D721Med (cell line): ENCODE results near the gene GPC2.

Source experiments
- DNase-seq: peaks from one replicate; pipeline ENCODE4 v3.0.0; 2011; ENCODE audit warnings: low spot score; ENCODE audit not compliant: insufficient read length
- FAIRE-seq: peaks from 2 replicates; lab custom pipeline; 2011; peaks lifted over from hg19 to GRCh38; lab: Jason Lieb, UNC
- TF ChIP-seq, protein P1 (sequence below): IDR thresholded peaks from 2 replicates; pipeline ENCODE4 v1.5.1; 2012; ENCODE audit warnings: mild to moderate bottlenecking, control low read depth; ENCODE audit not compliant: insufficient read depth; ENCODE audit errors: missing control alignments

The GPC2 gene

DNA sequence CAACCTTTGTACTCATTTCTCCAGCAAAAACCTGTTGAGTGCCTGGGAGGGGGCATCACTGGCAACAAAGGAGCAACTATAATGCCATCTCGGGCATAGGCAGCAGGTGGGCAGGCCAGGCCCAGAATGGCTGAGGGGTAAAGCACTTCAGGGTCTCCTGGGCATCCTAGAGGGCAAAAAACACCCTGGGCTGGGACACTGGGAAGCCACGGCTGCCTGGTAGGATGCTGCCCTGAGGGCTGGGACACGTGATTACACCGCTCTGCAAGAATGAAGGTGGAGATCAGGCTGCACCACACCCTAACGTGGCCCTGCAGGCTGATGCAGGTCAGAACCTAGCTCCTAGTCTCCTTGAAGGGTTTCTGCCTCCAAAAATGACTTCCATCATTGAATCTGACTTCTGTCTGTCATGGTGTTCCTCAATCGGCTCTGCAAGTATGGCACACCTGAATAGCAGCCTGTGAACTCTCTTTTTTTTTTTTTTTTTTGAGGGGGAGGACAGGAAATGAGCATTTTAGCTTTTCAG is 14.1 kb downstream of the GPC2 start:
- no peak for FAIRE-seq
- TF ChIP-seq, protein P1, sequence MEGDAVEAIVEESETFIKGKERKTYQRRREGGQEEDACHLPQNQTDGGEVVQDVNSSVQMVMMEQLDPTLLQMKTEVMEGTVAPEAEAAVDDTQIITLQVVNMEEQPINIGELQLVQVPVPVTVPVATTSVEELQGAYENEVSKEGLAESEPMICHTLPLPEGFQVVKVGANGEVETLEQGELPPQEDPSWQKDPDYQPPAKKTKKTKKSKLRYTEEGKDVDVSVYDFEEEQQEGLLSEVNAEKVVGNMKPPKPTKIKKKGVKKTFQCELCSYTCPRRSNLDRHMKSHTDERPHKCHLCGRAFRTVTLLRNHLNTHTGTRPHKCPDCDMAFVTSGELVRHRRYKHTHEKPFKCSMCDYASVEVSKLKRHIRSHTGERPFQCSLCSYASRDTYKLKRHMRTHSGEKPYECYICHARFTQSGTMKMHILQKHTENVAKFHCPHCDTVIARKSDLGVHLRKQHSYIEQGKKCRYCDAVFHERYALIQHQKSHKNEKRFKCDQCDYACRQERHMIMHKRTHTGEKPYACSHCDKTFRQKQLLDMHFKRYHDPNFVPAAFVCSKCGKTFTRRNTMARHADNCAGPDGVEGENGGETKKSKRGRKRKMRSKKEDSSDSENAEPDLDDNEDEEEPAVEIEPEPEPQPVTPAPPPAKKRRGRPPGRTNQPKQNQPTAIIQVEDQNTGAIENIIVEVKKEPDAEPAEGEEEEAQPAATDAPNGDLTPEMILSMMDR = no peak
- DNase-seq = no peak

DNA sequence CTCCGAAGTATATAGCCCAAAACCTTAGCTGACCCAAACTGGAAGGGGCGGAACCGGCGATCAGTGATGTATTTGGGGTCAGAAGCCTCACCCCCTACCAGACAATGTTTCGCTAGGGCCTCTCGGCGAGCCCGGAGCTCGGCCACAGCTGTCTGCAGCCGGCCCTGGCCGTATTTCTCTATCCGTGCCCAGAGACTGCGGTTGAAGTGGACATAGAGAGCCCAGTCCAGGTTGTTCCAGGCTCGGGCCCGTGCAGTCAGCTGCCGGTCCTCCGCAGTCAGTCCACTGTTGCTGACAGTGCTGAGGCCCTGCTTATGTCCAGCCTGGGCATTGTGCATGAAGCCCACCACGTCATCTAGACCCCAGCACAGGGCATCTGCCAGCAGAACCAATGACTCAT is 17.1 kb downstream of the GPC2 start:
- TF ChIP-seq, protein P1 = no peak
- no peak for DNase-seq
- no peak for FAIRE-seq

DNA sequence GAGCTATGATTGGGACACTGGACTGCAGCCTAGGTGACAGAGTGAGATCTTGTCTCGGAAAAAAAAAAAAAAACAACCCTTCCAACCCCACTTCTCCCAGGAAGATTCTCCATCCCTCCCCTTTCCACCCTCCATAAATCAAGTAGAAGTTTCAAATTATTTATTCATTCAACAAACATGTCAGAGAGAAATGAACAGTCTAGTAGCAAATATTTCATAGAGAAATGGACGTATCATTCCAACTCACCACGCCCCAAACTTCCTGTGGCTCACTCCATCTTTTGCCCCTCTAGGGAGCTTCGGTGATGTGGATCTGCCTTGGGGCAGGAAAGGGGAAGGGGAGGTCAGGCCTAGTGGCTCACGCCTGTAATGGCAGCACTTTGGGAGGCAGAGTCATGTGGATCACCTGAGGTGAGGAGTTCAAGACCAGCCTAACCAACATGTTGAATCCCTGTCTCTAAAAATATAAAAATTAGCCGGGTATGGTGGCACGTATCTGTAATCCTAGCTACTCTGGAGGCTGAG is 18.0 kb downstream of the GPC2 start:
- TF ChIP-seq, protein P1 = no peak
- FAIRE-seq (no peak), DNase-seq (no peak)

DNA sequence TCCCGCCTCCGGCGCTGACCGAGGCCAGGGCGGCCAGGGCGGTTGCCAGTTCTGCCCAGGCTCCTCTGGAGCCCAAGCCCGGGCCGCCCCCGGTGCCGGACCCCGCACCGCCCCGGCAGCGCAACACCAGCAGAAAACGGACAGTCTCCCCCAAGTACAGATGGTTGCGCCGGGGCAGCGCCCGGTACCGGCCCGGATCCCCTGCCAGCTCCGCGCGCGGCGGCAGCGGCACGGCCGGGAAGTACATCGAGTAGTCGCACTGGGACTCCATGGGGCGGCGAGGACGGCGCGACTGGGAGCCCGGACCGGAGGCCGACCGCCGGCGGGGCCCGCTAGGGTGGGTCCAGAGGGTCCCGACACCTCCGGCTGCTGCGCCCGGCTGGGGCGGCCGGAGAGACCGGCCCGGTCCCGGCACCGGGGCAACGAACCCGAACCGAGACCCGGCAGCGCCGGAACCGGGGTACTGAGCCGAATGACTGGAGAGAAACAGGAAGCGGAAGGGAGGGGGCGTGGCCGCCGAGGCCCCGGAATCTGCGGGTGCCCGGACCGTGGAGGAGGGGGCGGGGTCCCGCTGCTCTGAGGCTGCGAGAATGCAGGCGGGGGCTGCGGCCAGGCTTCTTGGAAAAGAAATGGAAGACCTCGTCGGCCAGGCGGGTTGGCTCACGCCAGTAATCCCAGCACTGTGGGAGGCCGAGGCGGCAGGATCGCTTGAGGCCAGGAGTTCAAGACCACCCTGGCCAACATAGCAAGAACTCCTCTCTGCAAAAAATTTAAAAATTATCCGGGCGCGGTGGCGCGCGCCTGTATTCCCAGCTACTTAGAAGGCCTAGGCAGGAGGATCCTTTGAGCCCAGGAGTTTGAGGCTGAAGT is 18.7 kb downstream of the GPC2 start, which contains the start of gene TRAPPC14:
TSS of gene TRAPPC14 (minus strand) at position 495 of the 870 bp plus-strand sequence. CDS start at position 271, 224 bp downstream.
- TF ChIP-seq, protein P1 = no peak
- FAIRE-seq = no peak
- peak; percentile 99 for DNase-seq

DNA sequence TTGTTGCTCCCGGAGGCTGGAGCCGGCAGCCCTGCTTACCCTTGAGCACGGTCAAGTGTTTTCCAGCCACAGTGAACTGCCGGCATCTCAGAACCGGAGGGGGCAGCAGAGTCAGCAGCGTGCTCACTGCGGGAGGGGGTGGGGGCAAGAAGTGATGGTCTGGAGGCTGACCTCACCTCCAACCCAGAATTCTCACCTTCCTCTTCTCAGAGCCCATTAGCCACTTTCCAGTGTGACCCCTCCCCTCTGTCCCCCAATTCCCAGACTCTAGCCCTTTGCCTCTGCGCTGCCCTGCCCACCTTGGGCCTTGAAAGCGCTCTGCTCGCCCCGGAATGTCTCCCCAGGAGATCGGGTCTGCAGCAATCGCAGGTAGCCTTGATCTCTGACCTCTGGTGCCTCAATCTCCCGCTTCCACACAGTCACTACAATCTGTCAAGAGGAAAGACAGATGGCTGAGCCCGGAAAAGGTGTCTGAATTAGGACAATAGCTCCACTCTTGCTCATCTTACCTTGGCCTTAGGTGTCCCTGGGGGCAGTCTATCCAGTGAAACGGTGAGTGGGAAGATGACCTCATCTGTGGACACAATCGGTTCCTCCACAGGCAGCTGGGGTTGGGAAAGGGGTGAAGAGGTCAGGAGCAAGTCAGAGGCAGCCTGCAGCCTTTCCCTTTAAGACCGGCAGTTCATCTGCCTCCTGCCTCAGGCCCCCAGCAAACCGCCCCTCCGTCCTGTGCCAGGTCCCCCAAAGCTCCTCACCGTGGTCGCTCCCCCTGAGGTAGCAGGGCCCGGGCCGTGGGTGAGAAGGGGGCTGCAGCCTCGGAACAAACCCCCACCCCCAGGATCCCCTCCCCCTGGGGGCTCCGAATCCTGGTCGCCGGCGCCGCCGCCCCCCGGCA is 19.6 kb downstream of the GPC2 start:
- DNase-seq (no peak), FAIRE-seq (no peak)

DNA sequence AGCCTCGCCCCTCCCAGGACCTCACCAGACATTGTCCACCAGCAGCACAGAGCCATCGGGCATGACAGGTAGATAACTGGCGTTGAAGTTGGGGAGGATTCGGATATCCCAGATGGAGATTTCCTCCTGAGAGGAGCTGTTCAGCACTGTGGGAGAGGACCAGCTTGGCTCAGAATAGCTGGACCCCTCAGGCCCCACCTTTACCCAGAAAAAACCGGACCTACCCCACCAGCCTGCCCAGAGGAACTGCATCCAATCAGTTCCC is 20.2 kb downstream of the GPC2 start:
- no peak for FAIRE-seq
- TF ChIP-seq, protein P1 = no peak

More for the DNA sequence above, 19.6 kb downstream of the GPC2 start:
- TF ChIP-seq, protein P1 = no peak

More for the DNA sequence above, 20.2 kb downstream of the GPC2 start:
- DNase-seq = no peak
